Left ventricle myocardium inferior (tissue), 1 donor: Measurements from ENCODE around the gene ZNF669. TPM values are rescaled to one million over a fixed set of nuclear protein-coding genes. Genes with fewer than 3 reads are reported as not detected.

Source experiments
- DNase-seq: peaks from one replicate; pipeline ENCODE4 v3.0.0-alpha.2; 2020
- H3K27ac ChIP-seq: fragments of 200-600 bp; replicated peaks from 2 replicates; pipeline ENCODE4 v1.8.0; 2021
- H3K27me3 ChIP-seq: fragments of 200-600 bp; 2 replicates; pipeline ENCODE4 v1.8.0; 2021; ENCODE audit warnings: low read depth
- H3K36me3 ChIP-seq: fragments of 200-600 bp; 2 replicates; pipeline ENCODE4 v1.8.0; 2021
- H3K4me1 ChIP-seq: fragments of 200-600 bp; 2 replicates; pipeline ENCODE4 v1.8.0; 2021
- H3K4me3 ChIP-seq: fragments of 200-600 bp; 2 replicates; pipeline ENCODE4 v1.8.0; 2021; ENCODE audit warnings: mild to moderate bottlenecking, moderate library complexity
- H3K9me3 ChIP-seq: fragments of 200-600 bp; replicated peaks from 2 replicates; pipeline ENCODE4 v1.8.0; 2021
- CTCF ChIP-seq: fragments of 200-600 bp; IDR thresholded peaks from 2 replicates; pipeline ENCODE4 v1.8.0; 2021; ENCODE audit warnings: antibody characterized with exemption, mild to moderate bottlenecking, borderline replicate concordance
- intact Hi-C: fragments of 100-400 bp; cut with micrococcal nuclease; formaldehyde crosslinking; loops from one replicate; pipeline ENCODE4 v1.11.0; 2022
- total RNA-seq: library from RNA; stranded (reverse); fragmentation: NEBNext Ultra II Directional; extraction: Animal tissue kit (Norgen Biotek cat#: 25700); gene quantifications from one replicate; pipeline ENCODE4 v1.2.1, GENCODE V29; 2021
- donor health status: DM: no; HTN: yes; CAD: no; lungs with severe emphysema.

The ZNF669 gene
- total RNA-seq, 1 donor from 2014 or later: 3.2 TPM

DNA sequence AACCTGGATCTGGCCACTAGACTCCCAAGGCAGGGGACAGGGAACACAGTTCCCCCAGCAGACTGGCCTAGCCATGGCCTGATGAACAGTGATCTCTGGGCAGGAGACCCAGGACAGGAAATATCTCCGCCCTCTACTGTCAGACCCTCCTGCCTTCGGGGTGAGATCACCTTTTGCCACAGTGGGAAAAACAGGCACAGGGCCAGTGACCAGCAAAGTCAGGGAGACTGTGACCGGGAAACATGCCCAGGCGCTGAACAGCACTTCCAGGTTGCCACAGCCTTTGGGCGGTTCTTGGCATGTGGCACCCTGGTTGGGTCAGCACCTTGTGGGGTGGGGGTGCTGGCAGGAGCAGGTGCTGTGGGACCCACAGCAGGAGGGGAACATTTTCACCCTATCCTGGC, 8.9 kb upstream of the ZNF669 start:
- Histone ChIP-seq H3K27me3 (no peaks in the 10 kb centered on the region), H3K27ac (no peak overlapping the region), H3K9me3 (no peaks in the 10 kb centered on the region), H3K4me3 (no peak overlapping the region), H3K36me3 (no peaks in the 10 kb centered on the region), H3K4me1 (peaks cover 26% of the 10 kb centered on the region)
- no peak for TF ChIP-seq CTCF
- DNase-seq: no peak
- intact Hi-C loops: no loop called here

DNA sequence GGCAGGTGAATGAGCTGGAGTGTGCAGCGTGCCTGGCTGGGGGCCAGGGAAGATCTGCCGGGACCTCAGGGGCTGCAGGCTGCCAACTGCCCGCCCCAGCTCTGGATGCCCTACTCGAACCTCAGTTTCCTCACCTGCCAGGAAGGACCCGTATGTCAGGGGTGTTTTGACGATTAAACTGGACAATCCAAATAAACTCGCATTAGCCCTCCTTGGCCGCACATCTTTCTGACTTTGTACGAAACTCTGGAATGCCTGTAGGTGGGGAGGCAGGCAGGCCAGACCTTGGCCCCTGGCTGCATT, 8.3 kb upstream of the ZNF669 start:
- DNase-seq: no peak
- Histone ChIP-seq H3K27me3 (no peaks in the 10 kb centered on the region), H3K4me1 (peaks cover 26% of the 10 kb centered on the region), H3K27ac (peak overlapping the region; percentile 92), H3K4me3 (peak overlapping the region; percentile 88), H3K9me3 (no peaks in the 10 kb centered on the region), H3K36me3 (no peaks in the 10 kb centered on the region)
- intact Hi-C loops: no loop called here
- no peak for TF ChIP-seq CTCF

GRCh38 chr1:247111700-247112478, 7.7 kb upstream of the ZNF669 start:
- intact Hi-C loops: no loop called here
- peak overlapping the region; percentile 88 for H3K4me3 ChIP-seq
- peak overlapping the region; percentile 92 for H3K27ac ChIP-seq
- H3K9me3 ChIP-seq: no peaks in the 10 kb centered on the region
- peaks cover 26% of the 10 kb centered on the region for H3K4me1 ChIP-seq
- H3K36me3 ChIP-seq: no peaks in the 10 kb centered on the region
- DNase-seq: peak; percentile 81
- TF ChIP-seq CTCF: peak; percentile 7
- H3K27me3 ChIP-seq: no peaks in the 10 kb centered on the region

DNA sequence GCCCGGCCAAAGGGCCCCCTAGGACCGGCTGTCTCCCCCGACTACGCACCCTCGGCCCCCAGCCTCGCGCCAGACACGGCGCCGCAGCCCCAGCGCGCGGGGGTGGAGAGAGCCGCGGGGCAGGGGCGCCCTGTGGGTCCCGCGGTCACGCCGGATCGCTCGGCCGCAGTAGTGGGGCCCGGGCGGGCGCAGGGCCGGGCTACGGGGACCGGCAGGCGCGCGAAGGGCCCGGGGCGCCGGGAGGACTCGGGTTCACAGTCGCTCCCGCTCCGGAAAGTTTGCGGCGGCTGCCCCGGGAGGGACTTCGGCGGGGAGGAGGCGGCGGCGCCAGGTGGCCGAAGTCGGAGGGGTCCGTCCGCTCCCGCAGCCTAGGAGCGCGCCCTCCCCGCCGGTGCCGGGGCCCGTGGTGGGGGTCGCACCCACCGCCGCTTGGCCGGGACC, 7.1 kb upstream of the ZNF669 start:
- no peak for DNase-seq
- TF ChIP-seq CTCF: no peak
- no peaks in the 10 kb centered on the region for H3K9me3 ChIP-seq
- peak overlapping the region; percentile 92 for H3K27ac ChIP-seq
- peak overlapping the region; percentile 88 for H3K4me3 ChIP-seq
- H3K27me3 ChIP-seq: no peaks in the 10 kb centered on the region
- intact Hi-C loops: no loop called here
- peaks cover 26% of the 10 kb centered on the region for H3K4me1 ChIP-seq
- no peaks in the 10 kb centered on the region for H3K36me3 ChIP-seq

- H3K27ac ChIP-seq: peak overlapping the region; percentile 92
- TF ChIP-seq CTCF: no peak
- intact Hi-C loops: no loop called here
- H3K27me3 ChIP-seq: no peaks in the 10 kb centered on the region
- no peaks in the 10 kb centered on the region for H3K36me3 ChIP-seq
- peaks cover 26% of the 10 kb centered on the region for H3K4me1 ChIP-seq
- H3K9me3 ChIP-seq: no peaks in the 10 kb centered on the region
- peak overlapping the region; percentile 88 for H3K4me3 ChIP-seq
- DNase-seq: no peak
Observed at GRCh38 chr1:247110627-247111258, 6.6 kb upstream of the ZNF669 start.
